ENCODE data around the gene TIMM21. TPM values are rescaled to one million over a fixed set of nuclear protein-coding genes. Genes with fewer than 3 reads are reported as not detected.

TIMM21 gene
- total and polyA plus RNA-seq, 2 experiments from 2014 or later, result 25.6 to 53.0 TPM

GRCh38 chr18:74179623-74180199 is 31.4 kb downstream of the TIMM21 start:
- Histone ChIP-seq H3K9me3 (ENCODE audit: low read depth) (no peaks in the 10 kb centered on the region), H3K4me2 (no peak overlapping the region), H3K27me3 (no peaks in the 10 kb centered on the region), H3K36me3 (replicated peaks; ENCODE audit: insufficient read depth, low read depth) (no peaks in the 10 kb centered on the region), H3K27ac (no peak overlapping the region), H3K9me2 (replicated peaks; ENCODE audit: insufficient read depth) (no peaks in the 10 kb centered on the region), H3K4me3 (no peak overlapping the region), H4K20me1 (ENCODE audit: insufficient read depth, poor library complexity, severe bottlenecking) (no peaks in the 10 kb centered on the region), H2AFZ (no peak overlapping the region), H3K79me2 (no peaks in the 10 kb centered on the region), H3K4me1 (ENCODE audit: insufficient read depth) (no peaks in the 10 kb centered on the region)
- no peak for DNase-seq (ENCODE audit: low spot score)
- 86% methylated on average over 10 of the region's 10 CpGs for WGBS (ENCODE audit: low lambda C conversion rate, missing lambda C conversion rate)
- TF ChIP-seq CTCF (IDR thresholded peaks at IDR 0.05; ENCODE audit: poor library complexity), result no peak
- TF ChIP-seq EZH2phosphoT487 (IDR thresholded peaks at IDR 0.05; ENCODE audit: low read depth, severe bottlenecking, unreplicated experiment), result no peak
- no peak for TF ChIP-seq EZH2 (IDR thresholded peaks at IDR 0.05; ENCODE audit: borderline replicate concordance)

GRCh38 chr18:74182335-74182734 is 34.0 kb downstream of the TIMM21 start:
- TF ChIP-seq EZH2phosphoT487 (IDR thresholded peaks at IDR 0.05; ENCODE audit: low read depth, severe bottlenecking, unreplicated experiment) (no peak), CTCF (IDR thresholded peaks at IDR 0.05; ENCODE audit: poor library complexity) (no peak)
- no peak overlapping the region for H3K4me3 ChIP-seq
- H4K20me1 ChIP-seq (ENCODE audit: insufficient read depth, poor library complexity, severe bottlenecking), result no peaks in the 10 kb centered on the region
- no peaks in the 10 kb centered on the region for H3K36me3 ChIP-seq (replicated peaks; ENCODE audit: insufficient read depth, low read depth)
- no peaks in the 10 kb centered on the region for H3K9me2 ChIP-seq (replicated peaks; ENCODE audit: insufficient read depth)
- no peaks in the 10 kb centered on the region for H3K79me2 ChIP-seq
- no peak overlapping the region for H2AFZ ChIP-seq
- no peak for DNase-seq (ENCODE audit: low spot score)
- H3K4me2 ChIP-seq, result no peak overlapping the region
- 97% methylated on average over 19 of the region's 19 CpGs for WGBS (ENCODE audit: low lambda C conversion rate, missing lambda C conversion rate)
- H3K4me1 ChIP-seq (ENCODE audit: insufficient read depth), result no peaks in the 10 kb centered on the region
- H3K27ac ChIP-seq, result no peak overlapping the region
- H3K9me3 ChIP-seq (ENCODE audit: low read depth), result no peaks in the 10 kb centered on the region
- H3K27me3 ChIP-seq, result no peaks in the 10 kb centered on the region

- Histone ChIP-seq H3K36me3 (replicated peaks; ENCODE audit: insufficient read depth, low read depth) (no peaks in the 10 kb centered on the region), H4K20me1 (ENCODE audit: insufficient read depth, poor library complexity, severe bottlenecking) (no peaks in the 10 kb centered on the region), H3K4me2 (no peak overlapping the region), H3K4me1 (ENCODE audit: insufficient read depth) (no peaks in the 10 kb centered on the region), H2AFZ (no peak overlapping the region), H3K27me3 (no peaks in the 10 kb centered on the region), H3K27ac (no peak overlapping the region), H3K9me3 (ENCODE audit: low read depth) (no peaks in the 10 kb centered on the region), H3K9me2 (replicated peaks; ENCODE audit: insufficient read depth) (no peaks in the 10 kb centered on the region), H3K79me2 (no peaks in the 10 kb centered on the region), H3K4me3 (no peak overlapping the region)
- no peak for TF ChIP-seq EZH2 (IDR thresholded peaks at IDR 0.05; ENCODE audit: borderline replicate concordance)
- no peak for TF ChIP-seq EZH2phosphoT487 (IDR thresholded peaks at IDR 0.05; ENCODE audit: low read depth, severe bottlenecking, unreplicated experiment)
- TF ChIP-seq CTCF (IDR thresholded peaks at IDR 0.05; ENCODE audit: poor library complexity), result no peak
- no peak for DNase-seq (ENCODE audit: low spot score)
- no CpG with 5 or more reads among the region's 3 CpGs for WGBS (ENCODE audit: low lambda C conversion rate, missing lambda C conversion rate)
These were observed 34.8 kb downstream of the TIMM21 start for GRCh38 chr18:74183130-74183529.

DNA sequence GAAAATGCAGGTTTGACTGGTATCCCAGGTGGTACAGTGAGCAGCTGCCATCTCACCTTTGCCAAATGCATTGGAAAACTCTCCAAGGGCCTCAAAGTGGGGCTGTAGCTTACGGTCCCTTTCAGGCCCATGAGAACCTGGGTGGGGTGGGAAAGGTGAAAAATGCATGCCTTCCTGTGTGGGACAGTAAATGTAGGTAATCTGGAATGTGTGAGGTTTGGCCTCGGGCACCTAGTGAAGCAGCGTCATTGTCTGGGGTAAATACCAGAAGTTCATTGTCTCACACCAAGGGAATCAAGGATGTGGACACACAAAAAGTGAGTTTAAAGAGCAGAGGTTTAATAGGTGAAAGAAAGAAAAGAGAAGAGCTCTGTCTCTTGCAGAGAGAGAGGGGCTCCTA is 36.6 kb downstream of the TIMM21 start:
- Histone ChIP-seq H4K20me1 (ENCODE audit: insufficient read depth, poor library complexity, severe bottlenecking) (no peaks in the 10 kb centered on the region), H3K4me1 (ENCODE audit: insufficient read depth) (no peaks in the 10 kb centered on the region), H3K9me3 (ENCODE audit: low read depth) (no peaks in the 10 kb centered on the region), H3K4me2 (no peak overlapping the region), H3K27me3 (no peaks in the 10 kb centered on the region), H3K9me2 (replicated peaks; ENCODE audit: insufficient read depth) (no peaks in the 10 kb centered on the region), H3K4me3 (no peak overlapping the region), H3K36me3 (replicated peaks; ENCODE audit: insufficient read depth, low read depth) (no peaks in the 10 kb centered on the region), H2AFZ (no peak overlapping the region), H3K79me2 (no peaks in the 10 kb centered on the region), H3K27ac (no peak overlapping the region)
- DNase-seq (ENCODE audit: low spot score), result no peak
- 38% methylated on average over 3 of the region's 3 CpGs for WGBS (ENCODE audit: low lambda C conversion rate, missing lambda C conversion rate)
- TF ChIP-seq EZH2phosphoT487 (IDR thresholded peaks at IDR 0.05; ENCODE audit: low read depth, severe bottlenecking, unreplicated experiment), result no peak
- no peak for TF ChIP-seq CTCF (IDR thresholded peaks at IDR 0.05; ENCODE audit: poor library complexity)
- no peak for TF ChIP-seq EZH2 (IDR thresholded peaks at IDR 0.05; ENCODE audit: borderline replicate concordance)

Measured in hepatocyte (in vitro differentiated cells).